ENCODE data around the gene PCDHB12.
"Not testable (repeated sequence)": the region's sequence is repeated elsewhere in the genome, so short reads cannot be mapped to it uniquely, and the experiment has no call there.

DNA sequence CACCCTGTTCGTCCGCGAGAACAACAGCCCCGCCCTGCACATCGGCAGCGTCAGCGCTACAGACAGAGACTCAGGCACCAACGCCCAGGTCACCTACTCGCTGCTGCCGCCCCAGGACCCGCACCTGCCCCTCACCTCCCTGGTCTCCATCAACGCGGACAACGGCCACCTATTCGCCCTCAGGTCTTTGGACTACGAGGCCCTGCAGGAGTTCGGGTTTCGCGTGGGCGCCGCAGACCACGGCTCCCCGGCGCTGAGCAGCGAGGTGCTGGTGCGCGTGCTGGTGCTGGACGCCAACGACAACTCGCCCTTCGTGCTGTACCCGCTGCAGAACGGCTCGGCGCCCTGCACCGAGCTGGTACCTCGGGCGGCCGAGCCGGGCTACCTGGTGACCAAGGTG, 27.4 kb downstream of the PCDHB12 start:
- TF ChIP-seq ZNF214 (tag by site-specific recombination; IDR thresholded peaks at IDR 0.05; ENCODE audit: borderline replicate concordance); CTCF (tag by site-specific recombination; IDR thresholded peaks at IDR 0.05); KLF7 (tag by site-specific recombination; IDR thresholded peaks at IDR 0.05; ENCODE audit: borderline replicate concordance): not testable (repeated sequence)
